Uterus (tissue), 2 donors: ENCODE measurements around the gene REV3L.

ENCODE experiments used
- CTCF ChIP-seq, 4 experiments: fragments of 200-600 bp in 2 of 4; fragments of 450-650 bp in 2 of 4; sonication (generic) in 2 of 4; IDR thresholded peaks; one replicate each; pipeline ENCODE4 v1.5.1; 2016 to 2019; ENCODE audit warnings: antibody characterized with exemption in 4 of 4, mild to moderate bottlenecking in 2 of 4, moderate library complexity in 1 of 4
- POLR2A ChIP-seq, 2 donors: fragments of 450-650 bp; IDR thresholded peaks; one replicate each; pipeline ENCODE4 v1.6.1; 2016; ENCODE audit warnings: antibody characterized with exemption in 2 of 2, mild to moderate bottlenecking in 1 of 2, moderate library complexity in 1 of 2

GRCh38 chr6:111254779-111255166 is 228.2 kb downstream of the REV3L start:
- no peak for TF ChIP-seq CTCF (IDR thresholded peaks at IDR 0.05)
- no peak for TF ChIP-seq POLR2A (IDR thresholded peaks at IDR 0.05)
